Neutrophil (primary cell): ENCODE results near the gene LMO7.

Experiments used
- H3K27ac ChIP-seq: fragments of 200-600 bp; sonication (generic); 2 replicates; pipeline ENCODE4 v1.5.1; 2016; ENCODE audit warnings: mild to moderate bottlenecking, moderate library complexity
- H3K27me3 ChIP-seq: fragments of 200-600 bp; sonication (generic); 2 replicates; pipeline ENCODE4 v1.6.0; 2016; ENCODE audit warnings: mild to moderate bottlenecking
- H3K36me3 ChIP-seq: fragments of 200-600 bp; sonication (generic); 2 replicates; pipeline ENCODE4 v1.5.1; 2017
- H3K4me1 ChIP-seq, 2 experiments: fragments of 200-600 bp in 1 of 2; sonication (generic) in 1 of 2; 1 replicate in 1 of 2; 2 replicates in 1 of 2; pipeline versions ENCODE4 v1.5.1 to v1.6.1; 2013 to 2016; ENCODE audit warnings: low read depth in 1 of 2, low read length in 1 of 2, mild to moderate bottlenecking in 1 of 2, moderate library complexity in 1 of 2; ENCODE audit not compliant: control insufficient read depth in 1 of 2, insufficient read depth in 1 of 2
- H3K4me3 ChIP-seq, 2 experiments: fragments of 200-600 bp in 1 of 2; sonication (generic) in 1 of 2; 1 replicate in 1 of 2; 2 replicates in 1 of 2; pipeline ENCODE4 v1.5.1; 2013 to 2016; ENCODE audit warnings: low read depth in 1 of 2, low read length in 1 of 2, mild to moderate bottlenecking in 1 of 2, moderate library complexity in 1 of 2
- H3K9me3 ChIP-seq: fragments of 200-600 bp; sonication (generic); 2 replicates; pipeline ENCODE4 v1.5.1; 2016
- CTCF ChIP-seq: fragments of 200-600 bp; sonication (generic); IDR thresholded peaks from 2 replicates; pipeline ENCODE4 v1.5.1; 2016; ENCODE audit warnings: antibody characterized with exemption

Gene LMO7

GRCh38 chr13:75804054-75804453 is 167.9 kb downstream of the LMO7 start:
- no peak overlapping the region for H3K27ac ChIP-seq
- no peaks in the 10 kb centered on the region for H3K9me3 ChIP-seq
- H3K4me3 ChIP-seq: no peak overlapping the region
- H3K36me3 ChIP-seq: no peaks in the 10 kb centered on the region
- no peaks in the 10 kb centered on the region for H3K4me1 ChIP-seq
- no peaks in the 10 kb centered on the region for H3K27me3 ChIP-seq
- TF ChIP-seq CTCF: no peak

- no peaks in the 10 kb centered on the region for H3K36me3 ChIP-seq
- H3K4me1 ChIP-seq: no peaks in the 10 kb centered on the region
- H3K4me3 ChIP-seq: no peak overlapping the region
- no peaks in the 10 kb centered on the region for H3K27me3 ChIP-seq
- no peaks in the 10 kb centered on the region for H3K9me3 ChIP-seq
- no peak overlapping the region for H3K27ac ChIP-seq
- TF ChIP-seq CTCF: no peak
These were observed 168.5 kb downstream of the LMO7 start for GRCh38 chr13:75804605-75805004.

DNA sequence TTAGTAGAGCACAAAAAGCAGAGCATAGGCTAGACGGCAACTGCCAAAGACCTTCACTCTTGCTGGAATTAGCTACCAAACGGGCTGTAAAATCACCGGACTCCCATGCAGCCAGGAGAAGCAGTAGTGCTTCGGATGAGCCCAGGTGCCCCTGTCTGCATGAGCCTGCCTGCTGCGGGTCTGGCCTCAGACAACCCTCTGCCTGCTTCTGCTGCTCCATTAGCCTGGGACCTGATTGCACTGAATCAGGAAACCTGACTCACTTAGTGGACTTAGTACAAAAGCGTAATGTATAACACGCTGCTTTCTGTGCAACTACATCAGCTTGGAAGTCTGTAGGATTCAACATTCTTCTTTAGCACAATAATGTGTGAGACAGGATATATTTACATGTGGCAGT is 170.0 kb downstream of the LMO7 start:
- Histone ChIP-seq H3K27ac (no peak overlapping the region), H3K4me3 (no peak overlapping the region), H3K27me3 (no peaks in the 10 kb centered on the region), H3K9me3 (no peaks in the 10 kb centered on the region), H3K4me1 (no peaks in the 10 kb centered on the region), H3K36me3 (no peaks in the 10 kb centered on the region)
- TF ChIP-seq CTCF: no peak

- Histone ChIP-seq H3K27ac (no peak overlapping the region), H3K36me3 (no peaks in the 10 kb centered on the region), H3K27me3 (no peaks in the 10 kb centered on the region), H3K4me1 (no peaks in the 10 kb centered on the region), H3K9me3 (no peaks in the 10 kb centered on the region), H3K4me3 (no peak overlapping the region)
- no peak for TF ChIP-seq CTCF
These were observed 175.2 kb downstream of the LMO7 start for GRCh38 chr13:75811361-75811760.

DNA sequence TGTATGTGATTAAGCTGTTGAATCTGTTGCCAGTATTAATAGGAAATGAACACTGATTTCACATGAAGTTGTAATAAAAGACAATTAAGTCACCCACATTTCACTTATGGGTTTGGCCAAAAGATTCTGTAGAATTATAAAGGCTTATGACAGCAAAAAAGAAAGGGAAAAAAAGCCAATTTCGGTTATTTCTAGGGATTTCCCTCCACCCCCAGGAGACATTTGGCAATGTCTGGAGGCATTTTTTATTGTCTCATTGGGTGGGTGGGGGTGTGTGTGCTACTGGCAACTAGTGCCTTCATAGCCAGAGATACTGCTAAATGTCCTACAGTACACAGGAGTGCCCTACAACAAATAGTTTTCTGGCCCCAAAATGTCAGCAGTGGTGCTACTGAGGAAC is 175.7 kb downstream of the LMO7 start:
- no peaks in the 10 kb centered on the region for H3K36me3 ChIP-seq
- no peaks in the 10 kb centered on the region for H3K27me3 ChIP-seq
- no peak for TF ChIP-seq CTCF
- no peak overlapping the region for H3K4me3 ChIP-seq
- H3K9me3 ChIP-seq: no peaks in the 10 kb centered on the region
- H3K27ac ChIP-seq: no peak overlapping the region
- H3K4me1 ChIP-seq: no peaks in the 10 kb centered on the region

- Histone ChIP-seq H3K27ac (no peak overlapping the region), H3K36me3 (no peaks in the 10 kb centered on the region), H3K9me3 (no peaks in the 10 kb centered on the region), H3K4me3 (no peak overlapping the region), H3K4me1 (no peaks in the 10 kb centered on the region), H3K27me3 (no peaks in the 10 kb centered on the region)
- no peak for TF ChIP-seq CTCF
These were observed 176.6 kb downstream of the LMO7 start for GRCh38 chr13:75812751-75813181.
